Fibroblast of lung (primary cell): ENCODE results near the gene GNAL. TPM values are rescaled to one million over a fixed set of nuclear protein-coding genes. Genes with fewer than 3 reads are reported as not detected.
A peak's percentile ranks its signal among the peaks of the same experiment; 100 is the strongest.

Experiments used
- DNase-seq, 2 donors: peaks; one replicate each; pipeline versions ENCODE4 v3.0.0 to v3.0.0-alpha.2; 2010; ENCODE audit warnings: low read depth in 2 of 2
- H2AFZ ChIP-seq: 2 replicates; pipeline ENCODE4 v1.5.1; 2012; ENCODE audit warnings: low read length, control low read depth, inconsistent platforms
- H3K27ac ChIP-seq: 2 replicates; pipeline ENCODE4 v1.5.1; 2011; ENCODE audit warnings: low read length, control low read depth; ENCODE audit not compliant: insufficient read depth
- H3K27me3 ChIP-seq: 2 replicates; pipeline ENCODE4 v1.5.1; 2011; ENCODE audit warnings: mild to moderate bottlenecking, low read length; ENCODE audit not compliant: control insufficient read depth, insufficient read depth
- H3K36me3 ChIP-seq: 2 replicates; pipeline ENCODE4 v1.5.1; 2011; ENCODE audit warnings: low read length; ENCODE audit not compliant: control insufficient read depth, insufficient read depth
- H3K4me1 ChIP-seq: 2 replicates; pipeline ENCODE4 v1.5.1; 2011; ENCODE audit warnings: low read length; ENCODE audit not compliant: control insufficient read depth, insufficient read depth; ENCODE audit errors: extremely low read depth
- H3K4me2 ChIP-seq: 2 replicates; pipeline ENCODE4 v1.5.1; 2011; ENCODE audit warnings: low read length, control low read depth; ENCODE audit not compliant: insufficient read depth; ENCODE audit errors: extremely low read depth
- H3K4me3 ChIP-seq, 4 experiments: fragments of 200-600 bp in 1 of 4; sonication (generic) in 1 of 4; replicated peaks in 1 of 4; 2 replicates each; pipeline ENCODE4 v1.5.1; 2011 to 2016; ENCODE audit warnings: low read length in 4 of 4, low read depth in 3 of 4, mild to moderate bottlenecking in 3 of 4, control low read depth in 2 of 4, inconsistent platforms in 1 of 4, mixed read lengths in 1 of 4; ENCODE audit not compliant: insufficient read depth in 1 of 4; ENCODE audit errors: control extremely low read depth in 1 of 4
- H3K79me2 ChIP-seq: 2 replicates; pipeline ENCODE4 v1.5.1; 2012; ENCODE audit warnings: mild to moderate bottlenecking, low read length, inconsistent platforms; ENCODE audit not compliant: control insufficient read depth, insufficient read depth
- H3K9ac ChIP-seq: 2 replicates; pipeline ENCODE4 v1.5.1; 2011; ENCODE audit warnings: mild to moderate bottlenecking, low read length, control low read depth; ENCODE audit not compliant: insufficient read depth
- H3K9me3 ChIP-seq: 2 replicates; pipeline ENCODE4 v1.5.1; 2012; ENCODE audit warnings: low read depth, low read length; ENCODE audit not compliant: control insufficient read depth, insufficient read depth
- H4K20me1 ChIP-seq: 2 replicates; pipeline ENCODE4 v1.5.1; 2011; ENCODE audit warnings: low read length; ENCODE audit not compliant: control insufficient read depth, insufficient read depth; ENCODE audit errors: extremely low read depth
- CTCF ChIP-seq, 2 donors: IDR thresholded peaks in 1 of 2; conservative IDR thresholded peaks in 1 of 2; 1 replicate in 1 of 2; 2 replicates in 1 of 2; pipeline ENCODE4 v1.5.1; 2011 to 2012; ENCODE audit warnings: low read length in 2 of 2, control low read depth in 1 of 2, inconsistent platforms in 1 of 2, low read depth in 1 of 2, mild to moderate bottlenecking in 1 of 2
- EZH2 ChIP-seq: IDR thresholded peaks from 2 replicates; pipeline ENCODE4 v1.5.1; 2012; ENCODE audit warnings: low read length, control low read depth, mild to moderate bottlenecking; ENCODE audit errors: missing control alignments
- polyA plus RNA-seq, 2 donors: library from polyadenylated mRNA; depleted of rRNA in 1 of 2; stranded (reverse) in 1 of 2; unstranded in 1 of 2; fragments of >200 nt; gene quantifications; 2 replicates each; pipeline ENCODE4 v1.2.1, GENCODE V29; 2011 to 2012; ENCODE audit warnings: missing spikeins in 1 of 2
- total RNA-seq: library from RNA; depleted of rRNA; stranded (reverse); fragments of >200 nt; gene quantifications from 2 replicates; pipeline ENCODE4 v1.2.1, GENCODE V29; 2014

GNAL gene
- total and polyA plus RNA-seq, 2 donors (not counting 1 experiment from before 2014, with no cell fraction given), result 0.05 to 0.50 TPM

GRCh38 chr18:11751341-11752115 is 62.5 kb downstream of the GNAL start:
- no peaks in the 10 kb centered on the region for H3K36me3 ChIP-seq
- H3K4me2 ChIP-seq, result no peak overlapping the region
- H4K20me1 ChIP-seq, result no peaks in the 10 kb centered on the region
- H3K27me3 ChIP-seq, result peaks cover 16% of the 10 kb centered on the region
- no peak for DNase-seq
- no peak overlapping the region for H3K27ac ChIP-seq
- TF ChIP-seq CTCF (conservative IDR thresholded peaks at IDR 0.05 in 1 of 2, IDR thresholded peaks at IDR 0.05 in 1 of 2; ENCODE audit: low read depth in 1 of 2, low read length in 2 of 2) (no peak), EZH2 (no peak)
- H3K4me3 ChIP-seq, result no peak overlapping the region
- H3K4me1 ChIP-seq, result no peaks in the 10 kb centered on the region
- H3K79me2 ChIP-seq, result no peaks in the 10 kb centered on the region
- no peak overlapping the region for H3K9ac ChIP-seq
- no peaks in the 10 kb centered on the region for H3K9me3 ChIP-seq
- H2AFZ ChIP-seq, result no peak overlapping the region

GRCh38 chr18:11752116-11752911 is 63.2 kb downstream of the GNAL start:
- no peak overlapping the region for H3K4me2 ChIP-seq
- no peak overlapping the region for H2AFZ ChIP-seq
- TF ChIP-seq EZH2 (peak; percentile 44), CTCF (conservative IDR thresholded peaks at IDR 0.05 in 1 of 2, IDR thresholded peaks at IDR 0.05 in 1 of 2; ENCODE audit: low read depth in 1 of 2, low read length in 2 of 2) (no peak)
- peaks cover 16% of the 10 kb centered on the region for H3K27me3 ChIP-seq
- no peak overlapping the region for H3K9ac ChIP-seq
- DNase-seq, result peak; percentile 21 to 27
- H3K4me3 ChIP-seq, result peak overlapping the region in 1 of 4 experiments; percentile 40
- no peak overlapping the region for H3K27ac ChIP-seq
- no peaks in the 10 kb centered on the region for H3K36me3 ChIP-seq
- H3K79me2 ChIP-seq, result no peaks in the 10 kb centered on the region
- no peaks in the 10 kb centered on the region for H3K4me1 ChIP-seq
- no peaks in the 10 kb centered on the region for H4K20me1 ChIP-seq
- H3K9me3 ChIP-seq, result no peaks in the 10 kb centered on the region

- no peaks in the 10 kb centered on the region for H4K20me1 ChIP-seq
- no peaks in the 10 kb centered on the region for H3K4me1 ChIP-seq
- TF ChIP-seq EZH2, result no peak
- TF ChIP-seq CTCF (conservative IDR thresholded peaks at IDR 0.05 in 1 of 2, IDR thresholded peaks at IDR 0.05 in 1 of 2; ENCODE audit: low read depth in 1 of 2, low read length in 2 of 2), result no peak
- no peak overlapping the region for H3K27ac ChIP-seq
- H3K4me3 ChIP-seq, result no peak overlapping the region
- no peaks in the 10 kb centered on the region for H3K79me2 ChIP-seq
- no peak overlapping the region for H3K4me2 ChIP-seq
- H3K9me3 ChIP-seq, result no peaks in the 10 kb centered on the region
- no peak overlapping the region for H2AFZ ChIP-seq
- H3K36me3 ChIP-seq, result no peaks in the 10 kb centered on the region
- no peak overlapping the region for H3K9ac ChIP-seq
- peaks cover 16% of the 10 kb centered on the region for H3K27me3 ChIP-seq
- no peak for DNase-seq
These were observed 65.9 kb downstream of the GNAL start for GRCh38 chr18:11754979-11755378.
